ENCODE data around the gene NSD1.
A peak's percentile ranks its signal among the peaks of the same experiment; 100 is the strongest.
"Not testable (repeated sequence)": the region's sequence is repeated elsewhere in the genome, so short reads cannot be mapped to it uniquely, and the experiment has no call there.

NSD1 gene

DNA sequence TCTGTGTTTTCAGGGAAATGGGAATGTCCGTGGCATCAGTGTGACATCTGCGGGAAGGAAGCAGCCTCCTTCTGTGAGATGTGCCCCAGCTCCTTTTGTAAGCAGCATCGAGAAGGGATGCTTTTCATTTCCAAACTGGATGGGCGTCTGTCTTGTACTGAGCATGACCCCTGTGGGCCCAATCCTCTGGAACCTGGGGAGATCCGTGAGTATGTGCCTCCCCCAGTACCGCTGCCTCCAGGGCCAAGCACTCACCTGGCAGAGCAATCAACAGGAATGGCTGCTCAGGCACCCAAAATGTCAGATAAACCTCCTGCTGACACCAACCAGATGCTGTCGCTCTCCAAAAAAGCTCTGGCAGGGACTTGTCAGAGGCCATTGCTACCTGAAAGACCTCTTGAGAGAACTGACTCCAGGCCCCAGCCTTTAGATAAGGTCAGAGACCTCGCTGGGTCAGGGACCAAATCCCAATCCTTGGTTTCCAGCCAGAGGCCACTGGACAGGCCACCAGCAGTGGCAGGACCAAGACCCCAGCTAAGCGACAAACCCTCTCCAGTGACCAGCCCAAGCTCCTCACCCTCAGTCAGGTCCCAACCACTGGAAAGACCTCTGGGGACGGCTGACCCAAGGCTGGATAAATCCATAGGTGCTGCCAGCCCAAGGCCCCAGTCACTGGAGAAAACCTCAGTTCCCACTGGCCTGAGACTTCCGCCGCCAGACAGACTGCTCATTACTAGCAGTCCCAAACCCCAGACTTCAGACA, 160.4 kb downstream of the NSD1 start:
- DNase-seq = no peak

DNA sequence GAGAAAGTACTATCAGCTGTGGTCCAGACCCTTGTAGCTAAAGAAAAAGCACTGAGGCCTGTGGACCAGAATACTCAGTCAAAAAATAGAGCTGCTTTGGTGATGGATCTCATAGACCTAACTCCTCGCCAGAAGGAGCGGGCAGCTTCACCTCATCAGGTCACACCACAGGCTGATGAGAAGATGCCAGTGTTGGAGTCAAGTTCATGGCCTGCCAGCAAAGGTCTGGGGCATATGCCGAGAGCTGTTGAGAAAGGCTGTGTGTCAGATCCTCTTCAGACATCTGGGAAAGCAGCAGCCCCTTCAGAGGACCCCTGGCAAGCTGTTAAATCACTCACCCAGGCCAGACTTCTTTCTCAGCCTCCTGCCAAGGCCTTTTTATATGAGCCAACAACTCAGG, 161.1 kb downstream of the NSD1 start:
- no peak for DNase-seq

DNA sequence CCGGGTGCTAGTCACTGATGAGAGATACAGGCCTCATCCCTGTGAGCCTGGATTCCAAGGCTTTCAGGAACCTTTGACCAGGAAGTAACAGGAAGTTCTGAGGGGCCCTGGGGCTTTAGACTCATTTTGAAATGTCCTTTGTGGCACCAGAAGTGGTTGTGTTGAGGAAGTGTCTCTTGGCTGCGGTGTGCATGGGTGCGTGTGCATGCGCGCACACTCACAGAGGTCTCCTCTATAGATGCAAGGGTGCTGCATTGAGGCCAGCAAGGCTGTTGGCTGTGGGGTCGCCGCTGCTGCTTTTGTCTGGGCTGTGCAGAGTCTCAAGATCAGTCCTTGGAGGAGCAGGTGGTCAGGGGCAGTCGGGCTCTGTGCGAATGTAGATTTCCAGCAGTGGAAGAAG, 162.4 kb downstream of the NSD1 start:
- DNase-seq = no peak

GRCh38 chr5:177296581-177296980, 163.0 kb downstream of the NSD1 start:
- DNase-seq = no peak

DNA sequence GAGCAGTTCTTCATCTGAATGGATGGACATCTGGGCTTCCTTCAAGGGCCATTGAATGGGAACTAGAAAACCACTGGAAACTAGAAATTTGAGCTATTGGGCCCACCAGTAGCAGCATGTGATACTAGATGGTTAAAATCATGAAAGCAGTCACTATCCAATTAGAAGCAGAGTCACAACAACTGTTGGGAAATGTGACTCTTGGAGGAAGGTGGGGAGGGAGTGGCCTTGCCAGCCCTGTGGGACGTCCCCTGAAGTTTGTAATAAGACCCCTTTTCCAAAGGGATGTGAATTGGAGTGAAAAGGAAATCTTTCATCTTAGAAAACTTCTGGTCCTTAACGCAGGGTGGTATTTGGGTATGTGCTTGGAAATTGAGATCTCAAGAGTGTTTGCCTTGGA, 164.3 kb downstream of the NSD1 start:
- no peak for DNase-seq

GRCh38 chr5:177299697-177300096, 166.1 kb downstream of the NSD1 start:
- DNase-seq = no peak

GRCh38 chr5:177300236-177300880, 166.8 kb downstream of the NSD1 start:
- DNase-seq = peak; percentile 26

- no peak for DNase-seq
Measured at GRCh38 chr5:177300951-177301350, 167.4 kb downstream of the NSD1 start.

- peak; percentile 30 for DNase-seq
Measured at GRCh38 chr5:177301503-177302165, 168.1 kb downstream of the NSD1 start.

DNA sequence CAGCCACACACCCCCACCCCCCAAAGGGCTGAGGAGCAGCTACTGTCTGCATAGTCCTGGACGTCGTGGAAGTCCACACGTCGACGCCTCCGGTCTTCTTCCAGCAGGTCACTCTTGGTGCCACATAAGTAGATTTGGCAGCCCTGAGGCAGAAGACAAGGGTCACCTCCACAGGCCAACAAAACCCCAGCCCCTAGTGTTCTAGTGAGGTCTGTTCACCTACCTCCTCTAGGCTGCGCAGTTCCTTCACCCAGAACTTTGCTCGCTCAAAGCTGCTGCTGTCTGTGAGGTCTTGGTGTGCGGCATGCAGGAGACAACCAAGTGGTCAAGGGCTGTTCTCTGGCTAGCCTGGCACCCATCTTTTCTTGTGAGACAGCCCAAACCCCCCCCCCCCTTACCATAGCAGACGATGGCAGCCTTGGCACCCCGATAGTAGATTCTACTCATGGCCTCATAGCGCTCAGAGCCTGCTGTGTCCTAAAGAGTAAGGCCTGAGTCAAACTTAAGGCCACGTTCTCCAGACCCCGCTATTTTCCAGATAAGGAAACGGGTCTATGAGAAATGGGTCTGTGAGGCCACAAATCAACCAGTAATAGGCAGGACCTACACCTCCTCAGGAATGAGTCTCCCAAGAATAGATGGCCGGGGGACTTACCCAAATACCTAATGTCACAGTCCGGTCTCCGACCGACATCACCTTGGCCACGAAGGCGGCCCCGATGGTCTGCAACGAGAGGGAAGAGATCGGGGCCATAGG, 169.0 kb downstream of the NSD1 start:
- DNase-seq = no peak

DNA sequence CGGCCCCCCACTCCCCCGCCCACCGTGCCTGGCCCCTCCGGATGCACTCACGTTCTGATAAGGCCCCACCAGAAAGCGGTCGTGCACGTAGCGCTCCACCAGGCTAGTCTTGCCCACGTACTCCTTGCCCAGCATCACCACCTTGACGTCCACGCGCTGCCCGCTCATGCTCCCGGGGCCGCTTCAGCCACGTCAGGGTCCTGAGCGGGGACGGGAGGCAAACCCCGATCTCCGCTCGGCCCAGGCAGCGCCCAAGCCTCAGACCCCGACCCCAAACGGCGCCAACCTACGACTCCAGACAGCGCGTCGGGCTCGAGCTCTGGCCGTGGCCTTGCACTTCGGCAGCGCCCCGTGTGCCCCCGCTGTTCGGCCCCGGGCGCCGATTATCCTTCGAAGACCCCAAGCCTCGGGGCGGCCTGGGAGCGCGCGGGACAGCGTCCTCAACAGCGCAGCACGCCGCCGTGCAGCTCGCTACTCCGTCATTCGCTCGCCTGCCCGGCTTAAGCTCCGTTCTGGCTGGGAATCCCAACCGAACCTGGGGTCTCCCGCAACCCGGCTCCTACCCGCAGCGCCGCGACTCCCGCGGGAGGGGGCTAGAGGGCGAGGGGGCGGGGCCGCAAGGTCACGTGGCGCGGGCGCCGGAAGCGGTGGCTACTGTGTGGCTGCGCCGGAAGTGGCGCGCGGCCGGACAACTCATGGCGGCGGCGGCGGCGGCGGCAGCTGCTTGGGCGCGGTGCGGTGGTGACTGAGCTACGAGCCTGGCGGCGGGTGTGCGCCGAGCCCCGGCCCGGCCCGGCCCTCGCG, 169.8 kb downstream of the NSD1 start, which contains the start of the genes PRELID1 and RAB24:
TSS of gene PRELID1 (plus strand) at position 679 of the 804 bp plus-strand sequence. CDS start 187 bp downstream, outside the sequence.
TSS of gene RAB24 (minus strand) at position 599 of the 804 bp plus-strand sequence. CDS start at position 168, 431 bp downstream.
- peak; percentile 95 for DNase-seq

GRCh38 chr5:177303925-177304391, 170.4 kb downstream of the NSD1 start:
- no peak for DNase-seq

DNA sequence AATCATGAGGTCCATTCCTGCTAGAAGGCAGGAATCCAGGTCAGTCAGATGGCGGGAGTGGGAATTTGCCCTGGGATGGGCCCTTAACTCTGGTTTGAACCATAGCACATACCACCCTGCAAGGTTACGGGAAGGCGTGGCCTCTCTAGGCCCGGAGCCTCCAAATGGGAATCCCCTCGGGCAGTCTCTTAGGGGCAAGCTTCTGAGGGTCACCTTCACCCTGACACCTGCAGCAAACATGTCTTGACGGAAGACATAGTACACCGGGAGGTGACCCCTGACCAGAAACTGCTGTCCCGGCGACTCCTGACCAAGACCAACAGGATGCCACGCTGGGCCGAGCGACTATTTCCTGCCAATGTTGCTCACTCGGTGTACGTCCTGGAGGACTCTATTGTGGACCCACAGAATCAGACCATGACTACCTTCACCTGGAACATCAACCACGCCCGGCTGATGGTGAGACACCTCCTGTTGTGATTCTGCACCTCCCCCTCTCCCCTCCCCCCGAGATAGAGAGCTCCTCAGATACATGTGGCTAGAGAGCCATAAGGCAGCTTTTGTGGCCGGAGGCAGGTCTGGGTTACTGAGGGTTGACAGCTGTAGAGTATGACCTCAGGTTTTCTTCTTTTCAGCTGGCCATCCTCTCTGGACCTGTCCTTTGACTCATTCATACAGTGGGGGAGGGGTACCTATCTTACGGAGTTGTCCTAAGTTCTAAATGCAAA, 171.0 kb downstream of the NSD1 start:
- no peak for DNase-seq

- DNase-seq = not testable (repeated sequence)
Measured at GRCh38 chr5:177306103-177306640, 172.6 kb downstream of the NSD1 start.

- no peak for DNase-seq
Measured at GRCh38 chr5:177306674-177307543, 173.3 kb downstream of the NSD1 start.

- DNase-seq = no peak
Measured at GRCh38 chr5:177307544-177308363, 174.2 kb downstream of the NSD1 start.

DNA sequence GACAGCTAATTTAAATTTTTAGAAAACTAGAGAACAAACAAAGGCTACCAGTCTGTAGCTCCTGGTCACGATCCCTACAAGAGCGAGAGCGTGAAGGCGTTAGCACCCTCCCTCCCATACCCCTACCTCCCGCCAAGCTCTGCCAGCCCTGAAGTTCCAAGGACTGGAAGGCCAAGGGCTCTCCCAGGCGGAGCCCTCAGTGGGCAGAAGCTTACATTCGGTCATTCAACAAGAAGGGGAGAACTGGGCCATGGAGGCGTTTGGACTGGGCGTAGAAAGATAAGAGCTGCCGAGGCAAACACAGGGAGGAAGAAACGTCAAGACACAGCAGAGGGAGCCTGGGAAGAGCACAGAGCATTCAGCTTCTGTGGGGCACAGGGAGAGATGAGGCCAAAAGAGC, 175.2 kb downstream of the NSD1 start:
- DNase-seq = no peak

DNA sequence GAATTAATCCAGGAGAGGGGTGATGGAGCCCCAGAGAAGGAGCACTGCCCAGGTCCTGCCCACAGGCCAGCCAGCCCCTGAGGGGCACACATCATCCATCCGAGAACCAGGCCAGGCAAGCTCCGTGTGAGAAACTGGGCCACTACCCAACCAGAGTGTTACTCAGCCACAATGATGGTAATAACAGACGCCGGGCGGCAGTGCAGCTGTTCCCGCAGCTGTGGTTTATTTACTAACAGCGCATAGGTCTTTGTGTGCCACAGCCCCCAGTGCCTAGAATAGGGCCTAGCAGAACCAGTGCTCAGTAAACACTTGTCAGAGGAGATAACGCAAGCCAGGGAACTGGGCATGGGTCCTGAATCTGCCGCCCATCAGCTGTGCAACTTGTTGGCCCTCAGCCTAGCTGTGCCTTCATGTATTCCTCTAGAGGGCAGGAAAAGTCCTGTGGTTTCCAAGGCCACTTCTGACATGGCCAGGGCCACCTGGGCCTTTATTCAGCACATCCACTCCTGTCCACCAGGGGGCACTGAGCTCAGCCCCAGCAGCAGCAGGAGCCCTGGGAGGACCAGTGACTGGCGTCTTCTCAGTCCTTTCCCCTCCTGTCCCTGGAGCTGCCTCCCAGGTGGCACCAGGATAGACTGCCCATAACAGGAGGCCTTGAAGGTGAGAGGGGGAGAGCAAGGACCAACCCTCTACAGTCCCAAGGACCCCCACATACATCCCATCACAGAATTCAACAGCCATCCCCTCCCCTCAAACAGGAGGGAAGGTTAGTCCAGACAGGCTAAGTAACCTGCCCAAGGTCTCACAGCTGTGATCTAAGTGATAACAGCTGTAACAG, 176.0 kb downstream of the NSD1 start:
- peak; percentile 81 for DNase-seq
